ENCODE data around the gene SMPD3. TPM values are rescaled to one million over a fixed set of nuclear protein-coding genes. Genes with fewer than 3 reads are reported as not detected.

The SMPD3 gene
- total RNA-seq, 1 experiment from 2014 or later: 0.70 TPM

- Histone ChIP-seq H3K4me1 (ENCODE audit: insufficient read depth, low read length) (peaks cover 3% of the 10 kb centered on the region), H2BK5ac (ENCODE audit: insufficient read length, low read length) (no peak overlapping the region), H2BK15ac (ENCODE audit: low read depth, low read length) (no peak overlapping the region), H2BK120ac (ENCODE audit: low read depth, low read length, poor library complexity, severe bottlenecking) (no peak overlapping the region), H3K9me3 (ENCODE audit: control insufficient read depth, low read depth, low read length) (no peaks in the 10 kb centered on the region), H3K18ac (ENCODE audit: insufficient read length, low read depth, low read length) (no peak overlapping the region), H2BK20ac (ENCODE audit: low read depth, low read length, poor library complexity, severe bottlenecking) (no peak overlapping the region), H3K4ac (ENCODE audit: low read depth, low read length) (no peak overlapping the region), H3K14ac (ENCODE audit: insufficient read depth, low read length) (no peak overlapping the region), H3K9ac (ENCODE audit: extremely low read depth, insufficient read length, low read length) (no peak overlapping the region), H4K5ac (ENCODE audit: insufficient read length, low read depth, low read length) (no peak overlapping the region), H3K79me2 (ENCODE audit: insufficient read depth, low read length) (no peaks in the 10 kb centered on the region), H3K79me1 (ENCODE audit: insufficient read depth, low read depth, low read length, poor library complexity, severe bottlenecking) (no peaks in the 10 kb centered on the region), H3K27ac (ENCODE audit: insufficient read length, low read depth, low read length) (no peak overlapping the region), H2AFZ (ENCODE audit: low read length) (no peak overlapping the region), H4K8ac (replicated peaks; ENCODE audit: insufficient read length, low read depth, low read length) (no peak overlapping the region), H3K4me2 (ENCODE audit: insufficient read depth, insufficient read length, low read length) (no peak overlapping the region), H2BK12ac (ENCODE audit: insufficient read length, low read depth, low read length) (no peak overlapping the region), H3T11ph (ENCODE audit: low read length) (no peak overlapping the region), H3K23ac (ENCODE audit: insufficient read length, low read depth, low read length) (no peak overlapping the region), H4K91ac (ENCODE audit: insufficient read length, low read depth, low read length) (no peak overlapping the region), H4K20me1 (ENCODE audit: control insufficient read depth, insufficient read depth, insufficient read length) (no peaks in the 10 kb centered on the region), H2AK5ac (ENCODE audit: insufficient read length, low read length) (no peak overlapping the region), H3K56ac (ENCODE audit: insufficient read length, low read depth, low read length) (no peak overlapping the region), H3K27me3 (ENCODE audit: insufficient read depth, low read length) (no peaks in the 10 kb centered on the region), H3K23me2 (ENCODE audit: insufficient read length, low read depth, low read length, poor library complexity, severe bottlenecking) (no peaks in the 10 kb centered on the region)
- DNase-seq: no peak
- H3K4me3 Mint-ChIP-seq: no peak overlapping the region
- no peak overlapping the region; a peak in 1 of 7 replicates for H3K27ac Mint-ChIP-seq
- WGBS (ENCODE audit: extremely low coverage, insufficient read length, low lambda C conversion rate): no CpG with 5 or more reads among the region's 2 CpGs
- no peaks in the 10 kb centered on the region for H3K27me3 Mint-ChIP-seq (ENCODE audit: low read depth)
- H3K36me3 Mint-ChIP-seq (ENCODE audit: insufficient read depth in 1 of 3, low read depth in 3 of 3): no peaks in the 10 kb centered on the region; a peak in 1 of 7 replicates
- H3K9me3 Mint-ChIP-seq: no peaks in the 10 kb centered on the region
- no peak for TF ChIP-seq CTCF (conservative IDR thresholded peaks at IDR 0.05)
- peaks cover 23 to 31% of the 10 kb centered on the region in 2 experiments for H3K4me1 Mint-ChIP-seq
Measured at GRCh38 chr16:68488554-68488953, 40.2 kb upstream of the SMPD3 start.
